Stromal cell of bone marrow (primary cell): ENCODE results near the gene TMEM92.
"Not testable (repeated sequence)": the region's sequence is repeated elsewhere in the genome, so short reads cannot be mapped to it uniquely, and the experiment has no call there.

Experiments
- DNase-seq: peaks from one replicate; pipeline ENCODE4 v3.0.0-alpha.2; 2012; ENCODE audit warnings: low read depth

The TMEM92 gene

GRCh38 chr17:50301891-50302584, 27.8 kb downstream of the TMEM92 start:
- no peak for DNase-seq

GRCh38 chr17:50303051-50303450, 28.8 kb downstream of the TMEM92 start:
- DNase-seq, result no peak

- DNase-seq, result no peak
Measured at GRCh38 chr17:50303596-50303995, 29.3 kb downstream of the TMEM92 start.

DNA sequence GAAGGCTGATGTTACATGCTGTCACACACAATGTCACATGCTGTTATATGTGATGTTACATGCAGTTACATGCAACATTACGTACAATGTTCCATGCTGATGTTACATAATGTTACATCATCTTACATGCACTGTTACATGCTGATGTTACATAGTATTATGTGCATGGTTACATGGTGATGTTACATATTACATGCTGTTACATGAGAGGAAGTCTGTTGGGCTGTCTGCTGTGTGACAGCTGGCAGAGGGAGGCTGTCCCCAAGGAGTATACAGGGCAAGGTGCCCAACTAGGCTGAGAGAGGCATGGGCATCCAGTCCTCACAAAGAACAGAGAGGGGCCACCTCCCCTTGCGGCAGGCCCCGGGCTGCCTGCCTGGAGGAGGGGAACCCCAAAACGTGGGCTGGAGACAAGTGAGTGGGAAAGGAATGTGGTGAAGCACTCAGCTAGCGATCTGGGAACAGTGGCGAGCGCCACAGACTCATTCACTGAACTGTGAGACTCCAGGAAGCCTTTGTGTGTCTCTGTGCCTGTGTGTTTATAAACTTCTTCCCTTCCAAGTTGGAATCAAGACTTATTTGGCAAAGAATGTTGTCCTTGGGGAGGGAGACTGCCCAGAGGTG, 30.6 kb downstream of the TMEM92 start:
- DNase-seq, result no peak

- DNase-seq, result no peak
Measured at GRCh38 chr17:50307654-50308053, 33.4 kb downstream of the TMEM92 start.

GRCh38 chr17:50308666-50309065, 34.4 kb downstream of the TMEM92 start:
- DNase-seq, result no peak

- DNase-seq, result no peak
Measured at GRCh38 chr17:50310455-50311111, 36.3 kb downstream of the TMEM92 start.

- no peak for DNase-seq
Measured at GRCh38 chr17:50311112-50311460, 36.8 kb downstream of the TMEM92 start.

DNA sequence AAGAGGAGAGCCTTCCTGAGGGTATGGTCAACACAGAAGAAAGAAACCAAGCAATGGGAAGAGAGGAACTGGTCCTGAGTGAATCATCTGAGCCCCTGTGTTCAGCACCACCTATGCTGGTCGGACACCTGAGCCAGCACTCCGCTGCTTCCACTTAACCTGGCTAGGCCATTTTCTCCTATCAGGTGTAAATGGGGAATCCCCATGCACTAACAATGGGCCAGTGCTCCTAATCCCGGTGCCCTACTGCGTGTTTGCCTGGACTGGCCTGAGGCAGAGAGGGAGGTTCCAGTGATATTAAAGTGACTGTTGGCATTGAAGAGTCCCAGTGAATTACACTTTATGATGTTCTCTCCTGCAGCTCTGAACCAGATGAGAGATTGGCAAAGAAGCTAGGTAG, 37.2 kb downstream of the TMEM92 start:
- DNase-seq, result no peak

- no peak for DNase-seq
Measured at GRCh38 chr17:50312308-50312707, 38.0 kb downstream of the TMEM92 start.

DNA sequence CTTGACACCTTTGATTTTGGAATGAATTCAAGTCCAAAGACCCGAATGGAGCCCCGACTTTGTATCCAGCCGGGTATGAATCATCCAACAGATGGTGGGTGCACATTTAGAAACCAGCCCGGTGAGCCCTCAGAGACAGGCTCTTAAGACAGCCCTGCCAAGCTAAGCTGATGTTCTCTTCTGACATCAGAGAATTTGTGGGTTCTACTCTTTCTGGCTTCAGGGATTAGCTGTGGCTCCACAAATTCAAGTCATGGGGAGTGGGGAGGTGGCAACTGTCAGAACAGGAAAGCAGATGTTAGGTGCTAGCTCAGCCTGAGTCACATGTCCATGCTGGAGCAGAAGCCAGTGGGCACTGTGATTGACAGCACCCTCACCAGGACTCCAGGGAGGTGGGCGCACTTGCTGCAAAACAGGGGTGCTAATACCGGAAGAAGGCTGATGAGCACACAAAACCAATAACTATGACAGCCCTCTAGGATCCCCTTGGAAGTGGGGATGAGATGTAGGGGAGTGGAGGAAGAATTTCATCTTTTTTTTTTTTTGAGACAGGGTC, 40.3 kb downstream of the TMEM92 start:
- no peak for DNase-seq

DNA sequence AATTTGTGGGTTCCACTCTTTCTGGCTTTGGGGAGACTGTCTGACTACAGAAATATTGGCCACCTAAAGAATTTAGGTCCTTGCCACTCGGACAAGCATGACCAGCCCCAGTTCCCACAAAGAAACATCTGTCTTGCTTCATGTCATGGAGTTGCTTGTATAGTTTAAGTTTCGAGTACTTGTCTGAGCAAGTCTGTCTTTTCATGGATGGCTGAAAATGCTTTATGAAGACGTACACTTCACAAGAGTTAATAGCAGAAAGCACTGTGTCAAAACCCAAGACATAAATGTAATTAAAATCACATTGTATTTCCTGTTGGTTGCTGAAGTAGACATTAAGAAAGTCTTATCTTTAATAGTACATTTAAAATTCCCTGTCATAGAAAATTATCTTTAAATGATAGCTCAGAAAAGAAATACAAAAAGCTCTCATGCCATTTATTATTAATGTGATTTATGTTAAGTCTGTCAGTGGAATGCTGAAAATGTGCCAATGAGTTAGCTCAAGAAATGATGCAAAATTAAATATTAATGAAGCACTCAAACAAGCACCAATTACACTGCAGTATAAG, 41.8 kb downstream of the TMEM92 start:
- no peak for DNase-seq

DNA sequence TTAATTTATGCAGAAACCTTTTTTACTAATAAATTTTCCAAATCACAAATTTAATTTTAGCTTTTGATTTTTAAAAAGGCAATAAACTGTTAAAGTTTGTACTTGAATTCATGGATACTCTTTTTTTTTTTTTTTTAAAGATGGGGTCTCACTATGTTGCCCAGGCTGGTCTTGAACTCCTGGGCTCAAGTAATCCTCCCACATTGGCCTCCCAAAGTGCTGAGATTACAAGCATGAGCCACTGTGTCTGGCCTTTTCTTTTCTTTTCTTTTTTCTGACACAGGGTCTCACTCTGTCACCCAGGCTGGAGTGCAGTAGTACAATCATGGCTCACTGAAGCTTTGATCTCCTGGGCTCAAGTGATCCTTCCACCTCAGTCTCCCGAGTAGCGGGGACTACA, 42.4 kb downstream of the TMEM92 start:
- not testable (repeated sequence) for DNase-seq

DNA sequence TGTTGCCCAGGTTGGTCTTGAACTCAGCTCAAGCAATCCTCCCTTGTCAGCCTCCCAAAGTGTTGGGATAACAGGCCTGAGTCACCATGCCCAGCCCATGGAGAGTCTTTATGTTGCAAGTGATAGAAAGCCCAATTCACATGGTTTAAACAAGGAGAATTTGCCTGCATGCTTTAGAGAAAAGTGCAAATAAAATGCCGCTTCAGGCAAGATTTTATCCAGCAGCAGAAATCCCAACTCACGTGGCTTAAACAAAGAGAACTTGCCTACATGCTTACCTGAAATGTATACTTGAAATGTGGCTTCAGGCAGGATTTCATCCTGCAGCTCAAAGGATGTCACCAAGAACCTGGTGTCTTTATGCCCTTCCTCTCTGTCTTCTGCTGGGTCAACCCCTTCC, 42.9 kb downstream of the TMEM92 start:
- no peak for DNase-seq

GRCh38 chr17:50318501-50319285, 44.4 kb downstream of the TMEM92 start:
- DNase-seq, result no peak

- no peak for DNase-seq
Measured at GRCh38 chr17:50319306-50320004, 45.2 kb downstream of the TMEM92 start.

DNA sequence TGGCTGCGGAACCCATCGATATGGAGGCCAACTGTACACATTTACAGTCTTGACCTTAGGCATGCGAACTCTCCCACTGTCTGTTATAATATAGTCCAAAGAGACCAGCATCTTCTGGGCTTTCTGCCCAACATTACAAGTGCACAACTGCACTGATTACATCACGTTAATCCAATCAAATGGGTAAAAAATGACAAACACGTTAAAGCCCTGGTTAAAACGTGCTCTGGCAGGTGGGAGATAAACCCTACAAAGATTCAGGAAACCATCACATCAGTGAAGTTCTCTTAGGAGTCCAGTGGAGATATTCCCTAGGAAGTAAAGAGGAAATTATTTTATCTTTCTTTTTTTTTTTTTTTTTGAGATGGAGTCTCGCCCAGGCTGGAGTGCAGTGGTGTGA, 48.0 kb downstream of the TMEM92 start:
- DNase-seq, result no peak

DNA sequence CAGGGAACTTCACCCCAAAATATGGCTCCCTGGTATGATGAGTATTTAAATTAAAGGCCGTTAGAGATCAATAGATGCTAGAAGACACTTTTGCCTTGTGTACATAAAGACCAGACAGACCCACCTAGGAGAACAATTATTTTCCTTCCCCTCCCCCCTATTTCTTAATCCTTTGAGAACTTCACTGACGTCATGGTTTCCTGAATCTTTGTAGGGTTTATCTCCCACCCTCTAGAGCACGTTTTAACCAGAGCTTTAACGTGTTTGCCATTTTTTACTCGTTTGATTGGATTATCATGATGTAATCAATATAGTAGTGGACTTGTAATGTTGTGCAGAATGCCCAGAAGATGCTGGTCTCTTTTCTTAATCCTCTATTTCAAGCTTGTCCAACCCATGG, 48.8 kb downstream of the TMEM92 start:
- DNase-seq, result no peak

GRCh38 chr17:50325906-50326305, 51.6 kb downstream of the TMEM92 start:
- DNase-seq, result no peak

DNA sequence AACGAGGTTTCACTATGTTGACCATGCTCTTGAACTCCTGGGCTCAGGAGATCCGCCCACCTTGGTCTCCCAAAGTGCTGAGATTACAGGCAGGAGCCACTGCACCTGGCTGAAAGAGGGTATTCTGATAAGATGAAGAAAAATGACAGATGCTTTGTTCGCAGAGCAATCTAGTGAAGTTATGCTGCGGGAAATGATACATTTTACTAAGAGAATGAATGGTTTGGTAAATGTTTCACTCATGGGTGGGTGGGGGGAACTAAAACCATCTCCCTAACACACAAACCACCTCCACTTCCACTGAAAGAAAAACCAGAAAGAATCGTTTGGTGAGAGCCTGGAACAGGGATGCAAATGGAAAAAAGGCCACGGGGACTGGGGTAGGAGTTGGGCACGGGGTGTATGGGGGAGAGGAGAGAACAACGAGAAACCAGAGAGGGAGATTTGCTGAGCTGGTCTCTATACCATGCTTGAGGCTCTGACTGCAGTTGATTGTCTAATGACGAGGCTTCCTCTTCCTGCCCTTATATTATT, 52.6 kb downstream of the TMEM92 start:
- DNase-seq, result no peak
